ENCODE data around the gene DZANK1. TPM values are rescaled to one million over a fixed set of nuclear protein-coding genes. Genes with fewer than 3 reads are reported as not detected.
A peak's percentile ranks its signal among the peaks of the same experiment; 100 is the strongest.

The DZANK1 gene
- total RNA-seq (1 to 10 TPM; 2.7 to 3.0 TPM), polyA plus RNA-seq (1 to 10 TPM in 1 of 2 donors, under 1 TPM in 1; 0.99 to 1.1 TPM)

DNA sequence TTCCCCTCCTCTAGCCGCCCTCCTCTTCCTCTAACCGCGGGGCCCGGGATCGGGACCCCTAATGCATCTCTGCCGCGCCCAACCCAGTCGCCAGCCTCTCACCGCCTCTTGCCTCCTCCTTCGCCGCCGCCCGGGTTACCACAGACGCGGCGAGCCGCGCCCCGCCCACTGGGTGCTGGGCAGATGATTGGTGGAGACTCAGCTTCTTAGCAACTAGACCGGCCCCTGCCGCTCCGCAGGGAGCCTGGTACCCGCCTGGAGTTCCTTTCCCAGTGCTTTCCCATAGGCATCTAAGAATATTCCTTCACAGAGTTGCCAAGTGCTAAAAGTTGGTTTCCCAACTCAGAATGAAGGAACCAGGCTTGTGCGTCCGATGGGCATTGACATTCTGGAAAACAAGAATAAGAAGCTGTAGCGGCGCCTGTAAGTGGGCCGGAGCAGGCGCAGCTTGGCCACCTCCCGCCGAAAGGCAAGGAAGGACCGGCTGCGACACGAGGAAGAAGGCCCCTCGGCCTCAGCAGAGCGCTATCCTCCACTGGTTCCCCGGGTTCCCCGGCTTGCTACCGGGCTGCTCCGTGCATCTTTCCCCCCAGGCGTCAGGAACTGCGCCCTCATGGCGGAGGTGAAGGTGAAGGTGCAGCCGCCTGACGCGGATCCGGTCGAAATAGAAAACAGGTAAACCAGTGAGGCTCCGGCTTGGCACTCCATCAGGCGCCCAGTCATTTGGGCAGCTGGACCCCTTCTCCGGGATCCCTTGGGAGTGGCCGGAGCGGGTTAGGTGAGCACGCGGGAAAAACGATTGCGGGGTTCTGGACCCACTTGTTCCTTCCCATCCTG is at the start of gene DZANK1, which contains the start of gene POLR3F:
TSS of gene DZANK1 (minus strand) at position 137 of the 837 bp plus-strand sequence. CDS start 1,672 bp downstream, outside the sequence.
TSS of gene POLR3F (plus strand) at position 497 of the 837 bp plus-strand sequence. CDS start at position 614, 117 bp downstream.
- no peaks in the 10 kb centered on the region for H3K36me3 ChIP-seq (ENCODE audit: insufficient read depth, low read length)
- H3K27me3 Mint-ChIP-seq = no peaks in the 10 kb centered on the region
- H3K9me3 Mint-ChIP-seq = peaks cover 0 to 4% (median 0%) of the 10 kb centered on the region in 8 donors
- intact Hi-C loops (cut with micrococcal nuclease) = loop anchor here (1.0 to 2.0 kb wide), 7 partner anchors 30 to 498 kb away; partner anchors contain the start of genes DTD1, KAT14, MGME1 and PET117
- H3K4me3 ChIP-seq (ENCODE audit: low read length in 2 of 2) = peak within 1 kb of the TSS; percentile 94 to 99
- peak within 1 kb of the TSS; percentile 90 to 100 (median 96) for H3K4me3 Mint-ChIP-seq
- no peaks in the 10 kb centered on the region for H3K27me3 ChIP-seq (ENCODE audit: insufficient read depth, low read length)
- peak; percentile 92 to 94 (median 93) for DNase-seq
- peaks cover 6 to 19% of the 10 kb centered on the region in 2 donors for H3K36me3 Mint-ChIP-seq
- H3K27ac ChIP-seq (ENCODE audit: low read depth, low read length) = peak within 1 kb of the TSS; percentile 78
- H3K4me1 Mint-ChIP-seq = peaks cover 9 to 37% (median 23%) of the 10 kb centered on the region in 4 donors
- no peaks in the 10 kb centered on the region for H3K9me3 ChIP-seq (ENCODE audit: control insufficient read depth in 1 of 2, low read length in 2 of 2)
- POLR2A ChIA-PET (ENCODE audit: partially characterized antibody) = interaction anchor here (0.6 to 3.6 kb wide), 18 partner anchors 8 to 1586 kb away, joined by 3 to 118 read pairs (median 6); partner anchors contain the start of genes DTD1, KAT14, PET117 and RBBP9
- CTCF ChIA-PET (ENCODE audit: partially characterized antibody) = interaction anchor here (1.1 to 1.9 kb wide), 2 partner anchors 30 to 40 kb away, joined by 4 to 12 read pairs; partner anchors contain the start of genes RBBP9 and SEC23B
- peak within 1 kb of the TSS; percentile 92 to 100 (median 99) for H3K27ac Mint-ChIP-seq
- peaks cover 18% of the 10 kb centered on the region for H3K4me1 ChIP-seq (ENCODE audit: insufficient read depth, low read length)

DNA sequence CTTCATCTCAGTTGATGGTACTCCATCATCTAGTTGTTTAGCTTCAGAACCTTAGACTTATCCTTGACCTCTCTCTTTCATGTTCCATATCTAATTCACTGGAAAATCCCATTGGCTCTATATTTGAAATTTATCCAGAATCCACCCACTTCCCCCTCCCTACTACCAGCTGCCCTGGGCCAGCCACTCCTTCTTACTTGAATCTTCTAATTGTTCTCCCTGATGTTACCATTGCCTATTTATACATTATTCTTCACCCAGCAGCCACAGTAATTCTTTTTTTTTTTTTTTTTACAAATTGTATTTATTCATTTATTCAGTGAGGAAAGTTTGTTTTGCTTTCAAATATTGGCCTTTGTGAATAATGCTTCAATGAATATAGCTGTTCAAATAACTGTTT is 49.1 kb upstream of the DZANK1 start:
- H3K27me3 Mint-ChIP-seq = no peaks in the 10 kb centered on the region
- no peaks in the 10 kb centered on the region for H3K27me3 ChIP-seq (ENCODE audit: insufficient read depth, low read length)
- H3K4me1 ChIP-seq (ENCODE audit: insufficient read depth, low read length) = peaks cover 7% of the 10 kb centered on the region
- no peak overlapping the region for H3K4me3 Mint-ChIP-seq
- CTCF ChIA-PET (ENCODE audit: partially characterized antibody) = no interaction called here
- peaks cover 8 to 20% (median 15%) of the 10 kb centered on the region in 4 donors for H3K4me1 Mint-ChIP-seq
- H3K4me3 ChIP-seq (ENCODE audit: low read length in 2 of 2) = no peak overlapping the region
- H3K9me3 ChIP-seq (ENCODE audit: control insufficient read depth in 1 of 2, low read length in 2 of 2) = no peaks in the 10 kb centered on the region
- no peak for DNase-seq
- POLR2A ChIA-PET (ENCODE audit: partially characterized antibody) = no interaction called here
- intact Hi-C loops (cut with micrococcal nuclease) = no loop called here
- H3K36me3 ChIP-seq (ENCODE audit: insufficient read depth, low read length) = peaks cover 20% of the 10 kb centered on the region
- peaks cover 22 to 40% of the 10 kb centered on the region in 2 donors for H3K36me3 Mint-ChIP-seq
- H3K27ac ChIP-seq (ENCODE audit: low read depth, low read length) = no peak overlapping the region
- peak overlapping the region in 1 of 7 donors; percentile 50 for H3K27ac Mint-ChIP-seq
- H3K9me3 Mint-ChIP-seq = no peaks in the 10 kb centered on the region

DNA sequence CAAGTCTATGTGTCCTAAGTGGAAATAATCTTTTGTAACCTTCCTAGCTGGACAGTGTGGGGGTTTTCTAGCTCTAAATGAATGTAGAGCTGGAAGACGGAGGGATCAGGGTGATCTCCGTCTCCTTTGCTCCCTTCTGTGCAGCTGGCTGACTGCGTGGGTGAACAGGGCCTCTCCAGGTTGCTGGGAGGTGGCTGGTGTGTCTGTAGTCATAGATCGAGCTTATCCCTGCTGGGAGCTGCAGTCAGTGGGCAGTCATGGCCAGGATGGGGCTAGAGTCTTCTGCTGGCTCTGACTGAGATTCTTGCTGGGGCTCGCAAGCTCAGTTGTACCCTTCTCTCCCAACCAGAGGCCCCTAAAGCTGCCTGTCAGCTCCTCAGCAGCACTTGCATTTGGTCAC is 47.3 kb upstream of the DZANK1 start:
- no peaks in the 10 kb centered on the region for H3K9me3 ChIP-seq (ENCODE audit: control insufficient read depth in 1 of 2, low read length in 2 of 2)
- DNase-seq = no peak
- Mint-ChIP-seq H3K4me1 (peaks cover 17 to 34% (median 25%) of the 10 kb centered on the region in 4 donors), H3K9me3 (no peaks in the 10 kb centered on the region), H3K36me3 (peaks cover 32 to 55% of the 10 kb centered on the region in 2 donors), H3K4me3 (no peak overlapping the region), H3K27me3 (no peaks in the 10 kb centered on the region), H3K27ac (peak overlapping the region in 1 of 7 donors; percentile 60)
- peaks cover 11% of the 10 kb centered on the region for H3K4me1 ChIP-seq (ENCODE audit: insufficient read depth, low read length)
- intact Hi-C loops (cut with micrococcal nuclease) = no loop called here
- H3K36me3 ChIP-seq (ENCODE audit: insufficient read depth, low read length) = peaks cover 29% of the 10 kb centered on the region
- H3K4me3 ChIP-seq (ENCODE audit: low read length in 2 of 2) = no peak overlapping the region
- CTCF ChIA-PET (ENCODE audit: partially characterized antibody) = no interaction called here
- H3K27me3 ChIP-seq (ENCODE audit: insufficient read depth, low read length) = no peaks in the 10 kb centered on the region
- no peak overlapping the region for H3K27ac ChIP-seq (ENCODE audit: low read depth, low read length)
- POLR2A ChIA-PET (ENCODE audit: partially characterized antibody) = interaction anchor here (1.9 kb wide), 1 partner anchor 18 kb away, joined by 7 read pairs; the partner anchor contains the start of gene RBBP9

DNA sequence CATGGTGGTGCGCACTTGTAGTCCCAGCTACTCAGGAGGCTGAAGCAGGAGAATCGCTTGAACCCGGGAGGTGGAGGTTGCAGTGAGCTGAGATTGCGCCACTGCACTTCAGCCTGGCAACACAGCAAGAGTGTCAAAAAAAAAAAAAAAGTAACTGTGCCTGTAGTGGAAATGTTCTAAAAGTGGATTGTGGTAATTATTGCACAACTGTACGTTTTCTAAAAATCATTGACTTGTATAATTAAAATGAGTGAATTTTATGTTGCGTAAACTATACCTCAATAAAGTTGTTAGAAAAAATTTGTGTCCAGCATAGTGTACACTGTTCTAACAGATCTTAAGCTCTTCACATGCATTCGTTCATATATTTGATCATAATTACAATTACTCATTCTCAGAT is 46.4 kb upstream of the DZANK1 start:
- H3K9me3 ChIP-seq (ENCODE audit: control insufficient read depth in 1 of 2, low read length in 2 of 2) = no peaks in the 10 kb centered on the region
- no peak overlapping the region for H3K4me3 ChIP-seq (ENCODE audit: low read length in 2 of 2)
- H3K27ac ChIP-seq (ENCODE audit: low read depth, low read length) = no peak overlapping the region
- CTCF ChIA-PET (ENCODE audit: partially characterized antibody) = no interaction called here
- no peak overlapping the region for H3K4me3 Mint-ChIP-seq
- no peaks in the 10 kb centered on the region for H3K27me3 Mint-ChIP-seq
- no peak for DNase-seq
- no peaks in the 10 kb centered on the region for H3K27me3 ChIP-seq (ENCODE audit: insufficient read depth, low read length)
- H3K4me1 ChIP-seq (ENCODE audit: insufficient read depth, low read length) = peaks cover 20% of the 10 kb centered on the region
- peaks cover 32 to 61% of the 10 kb centered on the region in 2 donors for H3K36me3 Mint-ChIP-seq
- peak overlapping the region in 2 of 7 donors; percentile 5 to 69 for H3K27ac Mint-ChIP-seq
- intact Hi-C loops (cut with micrococcal nuclease) = no loop called here
- peaks cover 22 to 44% (median 33%) of the 10 kb centered on the region in 4 donors for H3K4me1 Mint-ChIP-seq
- peaks cover 29% of the 10 kb centered on the region for H3K36me3 ChIP-seq (ENCODE audit: insufficient read depth, low read length)
- POLR2A ChIA-PET (ENCODE audit: partially characterized antibody) = interaction anchor here (0.7 kb wide), 1 partner anchor 35 kb away, joined by 3 read pairs; no protein-coding TSS in a partner anchor
- H3K9me3 Mint-ChIP-seq = no peaks in the 10 kb centered on the region

DNA sequence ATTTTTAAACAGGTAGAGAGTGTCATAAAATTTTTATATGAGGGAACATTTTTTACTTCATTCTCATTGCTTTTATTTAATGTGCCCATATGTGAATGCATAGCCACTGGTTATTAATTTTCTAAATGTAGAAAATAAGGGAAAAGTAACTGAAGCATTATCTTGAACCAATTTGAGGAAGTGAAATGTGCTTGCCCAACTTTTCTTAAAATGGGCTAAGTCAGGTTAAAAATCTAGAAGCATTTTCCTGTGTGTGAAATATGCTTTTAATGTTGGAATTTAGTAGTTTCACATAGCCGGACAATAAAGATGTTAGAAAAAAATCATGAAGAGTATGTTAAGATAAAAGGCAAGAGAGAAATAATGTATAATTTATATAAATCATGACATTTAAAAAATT is 44.7 kb upstream of the DZANK1 start:
- H3K27me3 Mint-ChIP-seq = no peaks in the 10 kb centered on the region
- Histone ChIP-seq H3K27ac (ENCODE audit: low read depth, low read length) (no peak overlapping the region), H3K4me3 (ENCODE audit: low read length in 2 of 2) (no peak overlapping the region), H3K9me3 (ENCODE audit: control insufficient read depth in 1 of 2, low read length in 2 of 2) (no peaks in the 10 kb centered on the region), H3K27me3 (ENCODE audit: insufficient read depth, low read length) (no peaks in the 10 kb centered on the region), H3K4me1 (ENCODE audit: insufficient read depth, low read length) (peaks cover 27% of the 10 kb centered on the region), H3K36me3 (ENCODE audit: insufficient read depth, low read length) (peaks cover 25% of the 10 kb centered on the region)
- H3K4me3 Mint-ChIP-seq = no peak overlapping the region
- no peak for DNase-seq
- H3K9me3 Mint-ChIP-seq = peaks cover 0 to 2% (median 0%) of the 10 kb centered on the region in 8 donors
- ChIA-PET POLR2A (ENCODE audit: partially characterized antibody) (no interaction called here), CTCF (ENCODE audit: partially characterized antibody) (no interaction called here)
- H3K36me3 Mint-ChIP-seq = peaks cover 32 to 73% of the 10 kb centered on the region in 2 donors
- H3K27ac Mint-ChIP-seq = peak overlapping the region in 2 of 7 donors; percentile 57 to 70
- intact Hi-C loops (cut with micrococcal nuclease) = no loop called here
- H3K4me1 Mint-ChIP-seq = peaks cover 32 to 58% (median 46%) of the 10 kb centered on the region in 4 donors

DNA sequence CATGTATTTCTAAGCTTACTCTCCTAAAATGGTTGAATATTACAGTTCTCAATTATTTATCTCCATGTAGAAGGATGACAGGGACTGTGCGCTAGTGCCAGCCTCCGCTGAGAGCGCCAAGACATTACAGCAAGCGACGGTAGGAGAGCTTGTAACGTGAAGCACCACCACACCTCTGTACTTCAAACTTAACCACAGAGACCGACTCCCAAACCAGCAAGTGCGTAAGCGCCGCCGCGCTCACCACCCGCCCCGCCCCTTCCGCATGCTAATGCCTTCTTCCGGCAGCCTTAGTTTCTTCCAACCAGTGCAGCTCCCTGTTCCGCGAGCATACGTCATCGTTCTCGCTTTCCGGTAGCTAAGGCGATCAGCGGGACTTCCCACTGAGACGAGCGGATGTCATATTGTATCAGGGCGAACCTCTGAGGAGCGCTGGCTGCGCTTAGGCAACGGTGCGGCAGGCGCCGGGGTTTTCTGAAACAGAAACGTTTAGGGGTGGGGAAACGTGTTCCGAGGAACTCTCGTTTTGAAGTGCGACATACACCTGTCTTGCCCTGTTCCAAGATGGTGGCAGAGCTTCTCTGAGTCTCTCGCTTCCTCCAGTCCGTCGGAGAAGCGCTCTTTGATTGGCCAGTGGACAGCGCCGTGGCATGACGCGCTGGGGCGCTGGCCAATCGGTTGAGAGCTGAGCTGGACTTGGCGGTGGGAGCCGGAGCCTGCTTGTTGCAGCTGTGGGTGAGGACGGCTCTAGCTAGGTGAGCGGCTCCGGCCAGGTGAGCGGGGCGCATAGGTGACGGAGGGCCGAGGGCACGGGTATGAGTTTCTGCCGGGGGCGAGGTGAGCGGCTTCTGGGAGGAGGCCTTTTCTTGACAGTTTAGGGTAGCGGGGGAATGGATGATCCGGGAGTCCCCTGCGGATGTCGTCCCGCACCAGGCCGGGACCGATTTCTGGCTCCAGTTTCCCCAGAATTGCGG is 40.7 kb upstream of the DZANK1 start, which contains the start of gene SEC23B:
TSS of gene SEC23B (plus strand) at position 723 of the 974 bp plus-strand sequence. CDS start 2,896 bp downstream, outside the sequence.
- H3K27me3 Mint-ChIP-seq = no peaks in the 10 kb centered on the region
- H3K4me1 Mint-ChIP-seq = peaks cover 24 to 48% (median 39%) of the 10 kb centered on the region in 4 donors
- DNase-seq = peak; percentile 99 to 100 (median 99)
- Histone ChIP-seq H3K27ac (ENCODE audit: low read depth, low read length) (peak within 1 kb of the TSS; percentile 87), H3K36me3 (ENCODE audit: insufficient read depth, low read length) (peaks cover 19% of the 10 kb centered on the region), H3K4me1 (ENCODE audit: insufficient read depth, low read length) (peaks cover 22% of the 10 kb centered on the region), H3K27me3 (ENCODE audit: insufficient read depth, low read length) (no peaks in the 10 kb centered on the region), H3K4me3 (ENCODE audit: low read length in 2 of 2) (peak within 1 kb of the TSS; percentile 78 to 82), H3K9me3 (ENCODE audit: control insufficient read depth in 1 of 2, low read length in 2 of 2) (no peaks in the 10 kb centered on the region)
- ChIA-PET POLR2A (ENCODE audit: partially characterized antibody) (interaction anchor here (0.8 to 5.6 kb wide), 19 partner anchors 10 to 1545 kb away, joined by 3 to 153 read pairs (median 7); partner anchors contain the start of genes CFAP61, CRNKL1, DTD1 and DZANK1), CTCF (ENCODE audit: partially characterized antibody) (interaction anchor here (0.7 to 3.3 kb wide), 7 partner anchors 11 to 286 kb away, joined by 3 to 27 read pairs (median 5); partner anchors contain the start of genes DZANK1, POLR3F, RBBP9 and ZNF133)
- peaks cover 20 to 43% of the 10 kb centered on the region in 2 donors for H3K36me3 Mint-ChIP-seq
- peak within 1 kb of the TSS; percentile 95 to 100 (median 100) for H3K27ac Mint-ChIP-seq
- intact Hi-C loops (cut with micrococcal nuclease) = loop anchor here (1.0 to 2.0 kb wide), 9 partner anchors 10 to 825 kb away; partner anchors contain the start of genes DZANK1, KAT14, PET117 and POLR3F
- peaks cover 0 to 2% (median 0%) of the 10 kb centered on the region in 8 donors for H3K9me3 Mint-ChIP-seq
- peak within 1 kb of the TSS; percentile 99 to 100 (median 100) for H3K4me3 Mint-ChIP-seq
